Activated CD8-positive, alpha-beta memory T cell treated with anti-CD3 and anti-CD28 coated beads, Interleukin-2, amount 50 U/mL, for 24 hours (primary cell): ENCODE data around the gene GNB5.
"Not testable (repeated sequence)": the region's sequence is repeated elsewhere in the genome, so short reads cannot be mapped to it uniquely, and the experiment has no call there.

ENCODE experiments used
- DNase-seq: peaks from one replicate; pipeline ENCODE4 v3.0.0-alpha.2; 2020; ENCODE audit errors: extremely low read depth

Gene GNB5

DNA sequence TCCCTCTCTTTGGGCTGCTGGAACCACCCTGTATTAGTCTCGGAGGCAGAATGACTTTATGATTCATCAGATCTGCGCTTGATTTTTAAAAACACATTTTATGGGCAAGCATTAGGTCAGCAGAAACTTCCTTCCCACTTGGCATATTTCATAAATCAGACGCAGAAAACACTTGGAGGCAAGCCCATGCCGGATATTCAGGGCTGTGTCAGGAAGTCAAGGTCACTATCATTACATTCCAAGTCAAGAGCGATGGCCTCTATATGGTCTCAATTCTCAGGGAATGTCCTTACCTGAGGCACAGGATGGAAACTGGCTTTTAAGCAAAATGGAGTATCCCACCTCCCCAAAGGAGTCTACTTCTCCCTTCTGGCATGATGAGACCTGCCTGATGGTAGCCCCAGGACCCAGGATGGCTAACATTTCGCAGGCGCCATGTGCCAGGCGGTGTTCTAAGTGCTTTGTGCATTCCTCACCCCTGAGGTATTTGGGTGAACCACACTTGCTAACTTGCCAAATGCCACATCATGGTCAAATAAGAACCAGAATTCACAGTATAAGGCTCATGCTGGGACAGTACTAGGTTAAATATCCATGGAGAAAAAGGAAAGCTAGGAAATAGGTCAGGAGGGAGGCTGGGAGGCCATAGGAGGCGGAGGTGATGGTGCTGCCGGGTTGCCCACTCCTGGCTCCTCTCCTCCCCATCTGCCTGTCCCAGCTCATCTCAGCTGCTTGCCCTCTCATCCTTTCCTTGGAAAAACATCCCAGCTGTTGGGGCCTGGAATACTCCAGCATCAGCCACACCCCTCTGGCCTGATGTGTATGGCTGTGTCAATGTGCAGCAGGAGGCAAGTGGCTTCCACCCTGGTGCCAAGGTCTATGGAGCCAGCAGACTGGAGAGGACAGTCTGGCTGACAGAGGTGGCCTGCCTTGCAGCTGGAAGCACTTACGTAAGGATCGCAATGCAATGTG, 97.4 kb downstream of the GNB5 start:
- DNase-seq = no peak

GRCh38 chr15:52093167-52093538, 98.0 kb downstream of the GNB5 start:
- DNase-seq = no peak

GRCh38 chr15:52090193-52090592, 101.0 kb downstream of the GNB5 start:
- no peak for DNase-seq

DNA sequence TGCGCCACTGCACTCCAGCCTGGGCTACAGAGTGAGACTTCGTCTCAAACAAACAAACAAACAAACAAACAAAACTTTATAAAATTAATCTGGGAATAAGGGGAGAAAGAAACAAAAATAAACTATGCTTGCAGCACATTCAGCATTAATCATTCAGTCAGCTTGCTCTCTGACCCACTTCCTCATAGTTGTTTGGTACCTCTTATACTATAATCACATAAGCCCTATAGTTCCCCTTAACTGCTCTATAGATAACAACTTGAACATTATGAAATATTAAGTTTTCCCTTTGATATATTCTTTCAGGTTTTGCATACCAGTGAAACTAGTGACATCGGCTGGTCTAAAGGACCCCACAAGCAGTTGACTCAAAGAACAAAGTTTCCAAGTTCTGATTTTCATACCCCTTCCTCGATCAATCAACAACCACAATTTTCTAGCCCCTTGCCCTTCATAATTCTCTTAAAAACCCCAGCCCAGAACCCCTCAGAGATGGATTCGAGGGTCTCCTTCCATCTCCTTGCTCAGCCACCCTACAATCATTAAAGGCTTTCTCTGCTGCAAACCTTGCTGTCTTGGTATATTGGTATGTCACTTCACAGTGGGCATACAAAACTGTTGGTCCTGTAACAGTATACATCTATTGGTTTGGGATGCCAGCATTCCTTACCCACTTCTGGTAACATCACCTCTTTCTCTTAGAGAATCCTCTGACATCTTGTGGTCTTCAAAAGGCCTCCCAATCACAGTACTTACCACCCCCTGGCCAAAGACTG, 105.0 kb downstream of the GNB5 start:
- DNase-seq = no peak

GRCh38 chr15:52085299-52085698, 105.9 kb downstream of the GNB5 start:
- DNase-seq = no peak

GRCh38 chr15:52083603-52084002, 107.6 kb downstream of the GNB5 start:
- DNase-seq = no peak

GRCh38 chr15:52083037-52083359, 108.2 kb downstream of the GNB5 start:
- DNase-seq = not testable (repeated sequence)

DNA sequence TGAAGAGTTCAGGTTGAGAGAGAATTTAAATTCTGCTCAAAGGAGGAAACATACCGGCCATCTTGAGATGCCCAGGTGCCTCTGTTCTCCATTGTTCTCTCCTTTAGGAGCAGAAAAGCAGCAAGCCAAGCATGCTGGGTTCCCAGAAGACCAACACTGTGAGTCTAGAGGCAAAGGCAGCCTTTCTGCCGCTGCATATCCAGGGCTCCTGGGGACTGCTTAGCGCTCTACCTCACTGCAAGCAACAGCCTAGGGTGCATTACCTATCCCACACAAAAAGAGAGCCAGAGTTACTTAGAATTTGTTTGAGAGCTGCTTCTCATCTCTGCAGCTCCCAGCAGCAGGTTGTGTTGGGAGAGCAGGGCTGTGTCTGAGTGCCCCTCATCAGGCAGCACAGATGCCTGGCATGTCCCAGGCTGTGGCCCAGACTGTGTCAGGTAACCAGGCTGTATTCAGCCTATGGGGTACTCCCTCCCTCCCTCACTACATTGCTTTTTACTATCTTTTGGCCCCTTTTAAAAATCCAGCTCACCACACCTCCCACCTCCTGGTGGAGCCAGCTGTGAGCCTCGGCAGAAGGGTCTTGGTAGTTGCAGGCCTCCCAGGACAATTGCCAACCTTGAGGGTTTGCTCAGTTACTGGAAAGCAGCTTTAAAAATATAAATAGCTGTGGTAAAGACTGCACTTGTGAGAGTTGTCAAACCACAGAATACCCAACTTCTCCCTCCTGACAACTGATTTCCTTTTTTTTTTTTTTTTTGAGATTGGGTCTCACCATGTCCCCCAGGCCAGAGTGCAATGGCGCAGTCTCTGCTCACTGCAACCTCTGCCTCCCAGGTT, 108.8 kb downstream of the GNB5 start:
- no peak for DNase-seq

GRCh38 chr15:52080706-52081392, 110.3 kb downstream of the GNB5 start:
- no peak for DNase-seq

DNA sequence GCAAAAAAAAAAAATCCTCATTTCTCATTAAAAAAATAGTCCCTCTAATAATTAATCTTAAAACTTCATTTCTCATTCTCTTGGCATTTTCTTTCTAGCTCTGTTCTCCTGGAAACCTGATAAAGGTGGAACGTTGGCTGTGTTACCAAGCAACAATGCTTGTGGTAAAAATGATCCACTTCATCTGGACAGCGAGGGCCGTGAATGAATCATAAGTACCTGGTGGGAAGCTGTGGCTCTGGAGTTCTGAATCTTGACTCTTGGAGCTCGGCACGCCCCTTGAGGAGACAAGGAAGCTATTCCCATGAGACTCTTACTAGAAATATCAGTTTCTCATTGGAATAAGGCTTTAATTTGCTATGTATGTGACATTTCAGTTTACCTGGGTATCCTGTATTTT, 111.2 kb downstream of the GNB5 start:
- no peak for DNase-seq

GRCh38 chr15:52078876-52079700, 112.1 kb downstream of the GNB5 start:
- DNase-seq = peak; percentile 65

DNA sequence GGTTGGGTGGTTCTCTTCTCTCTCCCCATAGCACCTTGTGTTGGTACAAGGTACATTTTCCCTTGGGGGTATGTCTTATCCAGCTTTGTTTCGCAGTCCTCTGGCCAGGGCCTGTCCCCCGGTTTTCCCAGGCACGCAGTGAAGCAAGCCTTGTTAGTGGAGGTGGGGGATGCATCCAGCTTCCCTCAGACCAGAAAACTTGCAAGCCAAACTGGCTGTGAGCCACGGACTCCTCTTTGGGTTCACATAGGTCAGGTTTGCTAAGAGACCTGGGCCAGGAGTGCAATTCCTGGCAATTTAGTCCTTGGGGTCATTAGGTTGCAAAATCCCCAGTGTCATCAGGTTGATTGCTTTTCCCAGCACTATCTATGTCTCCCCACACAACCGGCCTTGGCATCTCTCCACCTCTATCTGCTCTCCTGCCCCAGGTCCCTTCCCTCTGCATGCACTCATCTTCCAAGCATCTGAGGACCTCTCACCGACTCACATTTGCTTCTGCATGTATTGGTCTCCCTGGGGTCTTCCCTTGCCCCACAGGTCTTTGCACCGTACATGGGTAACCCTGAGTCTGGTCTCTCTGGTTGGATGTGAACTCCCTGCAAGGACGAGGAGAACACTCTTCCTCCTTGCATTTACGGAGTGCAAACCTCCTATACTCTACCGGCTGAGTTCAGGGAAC, 112.9 kb downstream of the GNB5 start:
- DNase-seq = no peak

DNA sequence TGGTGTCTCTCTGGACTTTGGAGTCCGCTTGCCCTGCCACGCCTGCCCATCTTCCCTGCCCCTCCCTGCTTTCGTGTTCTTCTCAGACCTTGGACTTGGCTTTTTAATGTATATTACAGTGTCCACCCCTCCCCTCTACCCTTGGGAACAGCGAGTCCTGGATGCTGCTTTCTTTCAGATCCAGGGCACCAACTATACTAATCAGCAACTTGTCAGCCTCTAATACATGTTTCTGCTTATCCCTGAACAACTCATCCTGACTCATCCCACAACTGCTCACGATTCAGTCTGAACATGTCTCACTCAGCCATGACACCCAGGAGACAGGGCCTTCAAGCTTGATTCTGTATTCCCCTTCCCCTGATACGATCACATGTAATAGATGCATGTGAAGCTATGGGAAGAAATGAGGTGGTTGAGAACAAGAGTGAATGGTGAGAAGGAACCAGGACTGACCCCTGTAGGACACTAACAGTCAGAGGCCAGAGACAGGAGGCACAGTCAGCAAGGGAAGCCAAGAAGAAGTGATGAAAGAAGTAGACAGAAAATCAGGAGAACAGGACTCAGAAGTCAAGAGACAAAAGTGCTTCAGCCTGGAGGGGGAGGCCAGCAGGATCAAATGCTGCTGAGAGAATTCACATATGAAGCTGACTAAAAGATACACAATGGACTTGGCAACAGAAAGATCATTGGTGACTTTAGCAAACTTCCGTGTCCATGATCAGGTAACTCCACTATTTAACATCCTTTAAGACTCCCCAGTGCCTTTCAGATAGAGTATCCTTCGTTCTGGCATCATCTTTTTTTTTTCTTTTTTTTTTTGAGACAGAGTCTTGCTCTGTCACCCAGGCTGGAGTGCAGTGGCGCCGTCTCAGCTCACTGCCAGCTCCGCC, 114.1 kb downstream of the GNB5 start:
- no peak for DNase-seq

GRCh38 chr15:52071570-52071969, 119.6 kb downstream of the GNB5 start:
- no peak for DNase-seq

DNA sequence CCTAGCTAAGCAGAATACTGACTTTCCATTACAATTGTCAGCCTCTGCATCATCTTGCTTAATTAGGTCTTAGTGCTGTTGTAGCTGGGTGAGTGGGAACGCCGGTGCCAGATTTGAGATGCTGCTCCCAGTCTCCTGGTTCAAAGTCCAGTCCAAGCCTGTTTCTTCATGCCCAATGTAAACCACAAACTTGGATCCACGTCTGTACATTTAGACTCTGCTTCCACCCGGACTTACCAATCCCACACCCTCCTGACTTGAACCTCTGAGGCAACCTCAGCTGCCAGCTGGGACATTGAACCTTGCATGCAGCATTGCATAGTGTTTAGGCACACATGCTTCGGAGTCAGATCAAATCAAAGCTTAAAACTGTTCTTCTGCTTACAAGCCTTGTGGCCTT, 121.6 kb downstream of the GNB5 start:
- DNase-seq = no peak

DNA sequence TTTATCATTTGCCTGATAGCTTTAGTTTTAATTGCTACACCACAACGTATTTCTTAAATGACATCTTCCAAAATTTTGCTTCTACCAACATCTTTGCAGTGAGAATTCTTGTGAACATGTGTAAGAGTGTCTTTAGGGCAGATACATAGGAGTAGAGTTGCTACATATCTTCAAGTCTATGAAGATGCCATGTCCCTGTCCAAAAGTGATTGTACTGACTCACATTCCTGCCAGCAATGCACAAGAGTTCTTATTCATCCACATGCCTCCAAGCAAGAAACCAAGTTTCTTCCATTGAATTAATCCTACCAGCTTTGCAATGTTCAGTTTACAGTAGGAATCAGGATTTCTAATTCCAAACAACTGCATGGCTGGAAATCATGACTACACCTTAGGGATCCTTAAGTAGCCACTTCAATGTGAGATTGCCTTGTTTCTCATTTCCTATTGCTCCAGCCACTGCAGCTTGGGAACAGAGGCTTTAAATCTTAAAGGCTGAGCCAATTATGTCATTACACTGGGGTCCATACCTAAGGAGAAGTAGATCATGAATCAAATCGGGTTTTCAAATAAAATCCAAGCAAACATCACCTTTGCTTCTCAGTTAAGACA, 123.1 kb downstream of the GNB5 start:
- no peak for DNase-seq

GRCh38 chr15:52067545-52067926, 123.7 kb downstream of the GNB5 start:
- DNase-seq = no peak

- no peak for DNase-seq
Observed at GRCh38 chr15:52066842-52067544, 124.2 kb downstream of the GNB5 start.
